KMS-11 (cell line): ENCODE results near the gene XRCC5.

Source experiments
- H2AFZ ChIP-seq: fragments of 200-600 bp; sonication (generic); 2 replicates; pipeline ENCODE4 v1.6.1; 2016; ENCODE audit warnings: antibody characterized with exemption, mixed run types, low read depth
- H3K27ac ChIP-seq: fragments of 200-600 bp; sonication (generic); 2 replicates; pipeline ENCODE4 v1.6.1; 2016; ENCODE audit warnings: mild to moderate bottlenecking, mixed run types
- H3K27me3 ChIP-seq: fragments of 200-600 bp; sonication (generic); 2 replicates; pipeline ENCODE4 v1.6.1; 2017; ENCODE audit warnings: mild to moderate bottlenecking, low read depth, mixed run types, moderate library complexity; ENCODE audit not compliant: insufficient read depth
- H3K36me3 ChIP-seq: fragments of 200-600 bp; sonication (generic); 2 replicates; pipeline ENCODE4 v1.6.1; 2017; ENCODE audit warnings: mild to moderate bottlenecking, mixed run types; ENCODE audit not compliant: insufficient read depth
- H3K4me1 ChIP-seq: fragments of 200-600 bp; sonication (generic); 2 replicates; pipeline ENCODE4 v1.6.1; 2016; ENCODE audit warnings: mild to moderate bottlenecking, low read depth, mixed run types; ENCODE audit not compliant: poor library complexity, severe bottlenecking
- H3K4me2 ChIP-seq: fragments of 200-600 bp; sonication (generic); 2 replicates; pipeline ENCODE4 v1.7.0; 2016; ENCODE audit warnings: mild to moderate bottlenecking, mixed run types
- H3K4me3 ChIP-seq: fragments of 200-600 bp; sonication (generic); IDR thresholded peaks from 2 replicates; pipeline ENCODE4 v1.6.1; 2017; ENCODE audit warnings: low read depth, low read length, mixed read lengths; ENCODE audit not compliant: insufficient read depth
- H3K79me2 ChIP-seq: fragments of 200-600 bp; sonication (generic); 2 replicates; pipeline ENCODE4 v1.6.1; 2016; ENCODE audit warnings: low read depth, mixed run types; ENCODE audit not compliant: insufficient read depth
- H3K9ac ChIP-seq: fragments of 200-600 bp; sonication (generic); 2 replicates; pipeline ENCODE4 v1.6.1; 2016; ENCODE audit warnings: mild to moderate bottlenecking, mixed run types
- H4K20me1 ChIP-seq: fragments of 200-600 bp; sonication (generic); 2 replicates; pipeline ENCODE4 v1.6.1; 2016; ENCODE audit warnings: mild to moderate bottlenecking, mixed run types; ENCODE audit not compliant: insufficient read depth
- CTCF ChIP-seq: fragments of 200-600 bp; sonication (generic); conservative IDR thresholded peaks from 2 replicates; pipeline ENCODE4 v1.6.1; 2017; ENCODE audit warnings: low read depth, mild to moderate bottlenecking, antibody characterized with exemption, low read length, moderate library complexity, mixed read lengths

The XRCC5 gene

DNA sequence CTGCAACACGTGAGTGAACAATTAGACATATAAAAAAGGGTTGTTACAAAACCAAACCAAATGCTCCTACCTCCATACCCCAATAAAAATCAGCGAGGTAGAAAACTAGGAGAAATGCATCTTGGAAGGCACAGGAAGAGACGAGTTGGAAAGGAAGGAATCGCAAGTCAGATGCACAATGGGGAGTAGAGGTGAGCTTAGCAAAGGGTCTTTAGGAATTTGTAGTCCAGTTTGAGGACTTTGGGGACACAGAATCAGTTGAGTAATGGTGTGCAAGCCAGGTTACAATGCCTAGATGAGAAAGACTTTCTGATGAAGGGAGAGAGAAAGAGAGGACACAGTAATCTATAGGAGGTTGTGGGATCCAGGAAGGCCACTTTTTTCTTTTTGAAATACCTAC, 35.7 kb downstream of the XRCC5 start:
- H3K27ac ChIP-seq, result no peak overlapping the region
- H3K36me3 ChIP-seq, result peaks cover 44% of the 10 kb centered on the region

DNA sequence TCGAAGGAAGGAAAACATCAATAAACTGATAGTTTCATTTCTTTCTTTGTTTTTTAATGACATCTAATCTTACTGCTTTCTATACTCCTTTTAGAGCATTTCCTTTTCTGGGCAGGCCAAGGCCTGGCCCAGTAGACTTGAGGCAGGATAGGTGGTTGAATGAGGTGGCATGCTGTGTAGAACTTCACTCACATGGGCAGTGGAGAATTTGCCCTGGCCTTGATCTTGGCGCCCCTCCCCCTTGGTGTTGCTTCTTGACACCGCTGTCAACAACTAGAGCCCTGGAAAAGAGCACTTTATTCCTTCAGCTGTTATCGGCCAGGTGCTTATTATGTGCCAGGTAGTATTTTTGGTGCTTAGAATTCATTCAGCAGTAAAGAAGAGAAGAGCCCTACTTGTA, 37.4 kb downstream of the XRCC5 start:
- H2AFZ ChIP-seq, result no peak overlapping the region
- no peak overlapping the region for H3K4me2 ChIP-seq
- no peak overlapping the region for H3K4me3 ChIP-seq
- H3K79me2 ChIP-seq, result peaks cover 5% of the 10 kb centered on the region; the same call in 1 of the 2 replicates
- H4K20me1 ChIP-seq, result no peaks in the 10 kb centered on the region
- H3K27me3 ChIP-seq, result no peaks in the 10 kb centered on the region
- peaks cover 23% of the 10 kb centered on the region for H3K4me1 ChIP-seq
- H3K36me3 ChIP-seq, result peaks cover 33% of the 10 kb centered on the region
- no peak for TF ChIP-seq CTCF
- H3K9ac ChIP-seq, result no peak overlapping the region
- no peak overlapping the region for H3K27ac ChIP-seq

More for the DNA sequence above, 35.7 kb downstream of the XRCC5 start:
- H3K27me3 ChIP-seq, result no peaks in the 10 kb centered on the region
- H2AFZ ChIP-seq, result no peak overlapping the region
- no peaks in the 10 kb centered on the region for H4K20me1 ChIP-seq
- no peak for TF ChIP-seq CTCF
- no peak overlapping the region for H3K9ac ChIP-seq
- H3K79me2 ChIP-seq, result peaks cover 11% of the 10 kb centered on the region; the same call in 1 of the 2 replicates
- H3K4me2 ChIP-seq, result no peak overlapping the region
- peaks cover 41% of the 10 kb centered on the region for H3K4me1 ChIP-seq
- no peak overlapping the region for H3K4me3 ChIP-seq

DNA sequence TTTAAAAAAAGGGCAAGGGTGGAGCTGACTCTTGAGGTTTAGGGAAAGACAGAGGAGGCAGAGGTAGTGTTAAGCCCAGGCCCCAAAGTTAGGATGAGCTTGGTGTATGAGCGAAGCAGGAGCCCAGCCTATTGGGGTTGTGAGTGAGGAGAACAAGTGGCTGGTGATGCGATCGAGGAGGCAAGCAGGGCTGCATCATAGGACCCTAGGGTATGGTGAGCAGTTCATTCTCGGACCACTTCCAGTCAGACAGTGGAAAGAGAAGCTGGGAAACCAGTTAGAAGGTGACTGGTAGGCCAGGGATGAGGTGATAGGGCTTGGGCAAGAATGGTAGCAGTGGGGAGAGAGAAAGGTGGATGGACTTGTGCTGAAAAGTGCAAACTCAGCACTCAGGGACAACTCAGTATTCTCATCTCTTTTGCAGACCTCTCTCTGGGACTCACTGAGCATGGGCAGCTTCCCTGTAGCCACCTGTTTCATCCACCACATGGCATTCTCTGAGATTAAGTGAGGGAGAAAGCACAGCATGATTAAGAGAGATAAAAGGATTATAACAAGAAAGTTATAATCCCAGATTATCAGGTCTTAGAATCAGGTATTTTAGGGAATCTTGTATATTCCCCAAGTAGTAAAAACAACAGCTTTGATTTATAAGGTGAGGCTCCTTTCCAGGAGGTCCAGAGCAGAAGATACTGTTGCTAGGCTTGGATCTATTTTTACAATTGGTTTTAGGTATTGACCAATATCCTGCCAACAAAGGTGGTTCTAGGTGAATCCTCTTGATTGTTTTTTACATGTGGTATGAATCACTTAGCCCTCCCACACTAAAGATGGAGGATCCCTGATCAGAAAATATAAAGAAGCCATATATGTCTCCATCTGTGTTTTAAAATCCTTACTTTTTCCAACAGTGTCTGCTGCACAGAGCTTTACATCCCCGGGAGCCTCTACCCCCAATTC, 38.3 kb downstream of the XRCC5 start:
- no peak for TF ChIP-seq CTCF
- Histone ChIP-seq H3K27me3 (no peaks in the 10 kb centered on the region), H3K4me3 (no peak overlapping the region), H3K27ac (peak overlapping the region; percentile 12; the same call in 1 of the 2 replicates), H3K9ac (no peak overlapping the region), H3K79me2 (peaks cover 5% of the 10 kb centered on the region; the same call in 1 of the 2 replicates), H3K36me3 (peaks cover 25% of the 10 kb centered on the region; the same call in 1 of the 2 replicates), H3K4me2 (no peak overlapping the region), H3K4me1 (peaks cover 15% of the 10 kb centered on the region), H4K20me1 (no peaks in the 10 kb centered on the region), H2AFZ (no peak overlapping the region)

- H3K36me3 ChIP-seq, result peaks cover 17% of the 10 kb centered on the region; the same call in 1 of the 2 replicates
- H4K20me1 ChIP-seq, result no peaks in the 10 kb centered on the region
- H3K4me2 ChIP-seq, result no peak overlapping the region
- TF ChIP-seq CTCF, result no peak
- H3K4me3 ChIP-seq, result no peak overlapping the region
- H3K27ac ChIP-seq, result no peak overlapping the region
- peaks cover 5% of the 10 kb centered on the region; the same call in 1 of the 2 replicates for H3K79me2 ChIP-seq
- no peak overlapping the region for H3K9ac ChIP-seq
- no peaks in the 10 kb centered on the region for H3K27me3 ChIP-seq
- H2AFZ ChIP-seq, result no peak overlapping the region
- H3K4me1 ChIP-seq, result peaks cover 6% of the 10 kb centered on the region
Observed at GRCh38 chr2:216148983-216149382, 39.8 kb downstream of the XRCC5 start.
